Neural cell (in vitro differentiated cells): ENCODE data around the gene ANO9. TPM values are rescaled to one million over a fixed set of nuclear protein-coding genes. Genes with fewer than 3 reads are reported as not detected.

Experiments
- H2AFZ ChIP-seq: fragments of 200-600, 300-800 bp; sonication (generic), shearing (Covaris generic); 2 replicates; pipeline ENCODE4 v1.6.0; 2014; ENCODE audit warnings: low read depth, mild to moderate bottlenecking, antibody characterized with exemption, low read length, moderate library complexity
- H3F3A ChIP-seq: fragments of 200-600 bp; shearing (Covaris generic); 2 replicates; pipeline ENCODE4 v1.6.1; 2016; ENCODE audit warnings: mild to moderate bottlenecking, moderate library complexity, mixed read lengths, antibody characterized with exemption, low read length; ENCODE audit not compliant: insufficient read depth, poor library complexity, severe bottlenecking
- H3K27ac ChIP-seq: fragments of 200-600, 300-800 bp; sonication (generic), shearing (Covaris generic); 2 replicates; pipeline ENCODE4 v1.5.1; 2014; ENCODE audit warnings: mild to moderate bottlenecking, low read length, moderate library complexity
- H3K27me3 ChIP-seq: fragments of 300-800, 200-600 bp; sonication (generic), shearing (Covaris generic); 2 replicates; pipeline ENCODE4 v1.6.0; 2014; ENCODE audit warnings: mild to moderate bottlenecking, low read depth, low read length, moderate library complexity; ENCODE audit not compliant: insufficient read depth
- H3K36me3 ChIP-seq: fragments of 300-800, 200-600 bp; sonication (generic), shearing (Covaris generic); 2 replicates; pipeline ENCODE4 v1.5.1; 2014; ENCODE audit warnings: mild to moderate bottlenecking, antibody characterized with exemption, low read length, moderate library complexity; ENCODE audit not compliant: insufficient read depth
- H3K4me2 ChIP-seq: fragments of 300-800, 200-600 bp; sonication (generic), shearing (Covaris generic); 2 replicates; pipeline ENCODE4 v1.6.0; 2014; ENCODE audit warnings: mild to moderate bottlenecking, low read length
- H3K4me3 ChIP-seq: fragments of 300-800, 200-600 bp; sonication (generic), shearing (Covaris generic); 2 replicates; pipeline ENCODE4 v1.5.1; 2014; ENCODE audit warnings: mild to moderate bottlenecking, low read length, moderate library complexity
- H3K79me2 ChIP-seq: fragments of 200-600 bp; shearing (Covaris generic); replicated peaks from 2 replicates; pipeline ENCODE4 v1.6.0; 2014; ENCODE audit warnings: mild to moderate bottlenecking, low read length, moderate library complexity; ENCODE audit not compliant: insufficient read depth
- H3K9ac ChIP-seq: fragments of 300-800, 200-600 bp; sonication (generic), shearing (Covaris generic); 2 replicates; pipeline ENCODE4 v1.6.1; 2016; ENCODE audit warnings: mild to moderate bottlenecking, low read length, mixed read lengths
- H3K9me2 ChIP-seq: fragments of 200-600 bp; shearing (Covaris generic); 2 replicates; pipeline ENCODE4 v1.6.1; 2016; ENCODE audit warnings: mild to moderate bottlenecking, low read length, mixed read lengths; ENCODE audit not compliant: insufficient read depth
- H3K9me3 ChIP-seq: fragments of 200-600, 300-800 bp; sonication (generic), shearing (Covaris generic); 2 replicates; pipeline ENCODE4 v1.6.1; 2016; ENCODE audit warnings: mild to moderate bottlenecking, mixed run types, low read length, moderate library complexity, mixed read lengths
- H4K20me1 ChIP-seq: fragments of 200-600 bp; shearing (Covaris generic); 2 replicates; pipeline ENCODE4 v1.6.1; 2016; ENCODE audit warnings: mild to moderate bottlenecking, mixed run types; ENCODE audit not compliant: insufficient read depth
- EP300 ChIP-seq: fragments of 450-650 bp; conservative IDR thresholded peaks from 2 replicates; pipeline ENCODE4 v1.6.1; 2014; ENCODE audit warnings: antibody characterized with exemption, mild to moderate bottlenecking, moderate library complexity; ENCODE audit not compliant: poor library complexity, severe bottlenecking
- EZH2 ChIP-seq: fragments of 200-600, 300-800 bp; shearing (Covaris generic), sonication (generic); IDR thresholded peaks from 2 replicates; pipeline ENCODE4 v1.6.1; 2014; ENCODE audit warnings: antibody characterized with exemption, low read length, borderline replicate concordance, mild to moderate bottlenecking; ENCODE audit not compliant: insufficient read depth, poor library complexity, severe bottlenecking
- MXI1 ChIP-seq: fragments of 450-650 bp; conservative IDR thresholded peaks from 2 replicates; pipeline ENCODE4 v1.6.1; 2014; ENCODE audit warnings: antibody characterized with exemption, mild to moderate bottlenecking; ENCODE audit not compliant: poor library complexity, severe bottlenecking
- POLR2AphosphoS5 ChIP-seq: IDR thresholded peaks from 2 replicates; pipeline ENCODE4 v1.6.1; 2012
- RAD21 ChIP-seq: fragments of 450-650 bp; conservative IDR thresholded peaks from 2 replicates; pipeline ENCODE4 v1.6.1; 2014; ENCODE audit warnings: antibody characterized with exemption, mild to moderate bottlenecking, moderate library complexity
- SMC3 ChIP-seq: fragments of 450-650 bp; conservative IDR thresholded peaks from 2 replicates; pipeline ENCODE4 v1.6.1; 2014; ENCODE audit warnings: antibody characterized with exemption, mild to moderate bottlenecking, moderate library complexity; ENCODE audit not compliant: poor library complexity
- TAF1 ChIP-seq: IDR thresholded peaks from 2 replicates; pipeline ENCODE4 v1.6.1; 2012; ENCODE audit warnings: low read depth
- polyA plus RNA-seq: library from polyadenylated mRNA; depleted of rRNA; stranded (reverse); fragments of >200 nt; gene quantifications from 2 replicates; pipeline ENCODE4 v1.2.3, GENCODE V29; 2014
- TF ChIP-seq, protein P1 (sequence below): IDR thresholded peaks from 2 replicates; pipeline ENCODE4 v1.6.1; 2012; ENCODE audit warnings: borderline replicate concordance
- TF ChIP-seq, protein P2 (sequence below): fragments of 450-650 bp; IDR thresholded peaks from 2 replicates; pipeline ENCODE4 v1.5.1; 2014; ENCODE audit warnings: antibody characterized with exemption, mild to moderate bottlenecking, moderate library complexity; ENCODE audit not compliant: poor library complexity, severe bottlenecking

The ANO9 gene
- polyA plus RNA-seq, 1 donor from 2014 or later: not detected

- Histone ChIP-seq H3F3A (no peaks in the 10 kb centered on the region), H3K27me3 (no peaks in the 10 kb centered on the region), H3K79me2 (no peaks in the 10 kb centered on the region), H3K4me2 (no peak overlapping the region), H3K9me3 (no peaks in the 10 kb centered on the region), H3K9ac (no peak overlapping the region), H2AFZ (no peak overlapping the region), H4K20me1 (no peaks in the 10 kb centered on the region), H3K9me2 (no peaks in the 10 kb centered on the region), H3K36me3 (no peaks in the 10 kb centered on the region), H3K27ac (no peak overlapping the region), H3K4me3 (no peak overlapping the region)
- TF ChIP-seq TAF1: no peak
- TF ChIP-seq, protein P1, sequence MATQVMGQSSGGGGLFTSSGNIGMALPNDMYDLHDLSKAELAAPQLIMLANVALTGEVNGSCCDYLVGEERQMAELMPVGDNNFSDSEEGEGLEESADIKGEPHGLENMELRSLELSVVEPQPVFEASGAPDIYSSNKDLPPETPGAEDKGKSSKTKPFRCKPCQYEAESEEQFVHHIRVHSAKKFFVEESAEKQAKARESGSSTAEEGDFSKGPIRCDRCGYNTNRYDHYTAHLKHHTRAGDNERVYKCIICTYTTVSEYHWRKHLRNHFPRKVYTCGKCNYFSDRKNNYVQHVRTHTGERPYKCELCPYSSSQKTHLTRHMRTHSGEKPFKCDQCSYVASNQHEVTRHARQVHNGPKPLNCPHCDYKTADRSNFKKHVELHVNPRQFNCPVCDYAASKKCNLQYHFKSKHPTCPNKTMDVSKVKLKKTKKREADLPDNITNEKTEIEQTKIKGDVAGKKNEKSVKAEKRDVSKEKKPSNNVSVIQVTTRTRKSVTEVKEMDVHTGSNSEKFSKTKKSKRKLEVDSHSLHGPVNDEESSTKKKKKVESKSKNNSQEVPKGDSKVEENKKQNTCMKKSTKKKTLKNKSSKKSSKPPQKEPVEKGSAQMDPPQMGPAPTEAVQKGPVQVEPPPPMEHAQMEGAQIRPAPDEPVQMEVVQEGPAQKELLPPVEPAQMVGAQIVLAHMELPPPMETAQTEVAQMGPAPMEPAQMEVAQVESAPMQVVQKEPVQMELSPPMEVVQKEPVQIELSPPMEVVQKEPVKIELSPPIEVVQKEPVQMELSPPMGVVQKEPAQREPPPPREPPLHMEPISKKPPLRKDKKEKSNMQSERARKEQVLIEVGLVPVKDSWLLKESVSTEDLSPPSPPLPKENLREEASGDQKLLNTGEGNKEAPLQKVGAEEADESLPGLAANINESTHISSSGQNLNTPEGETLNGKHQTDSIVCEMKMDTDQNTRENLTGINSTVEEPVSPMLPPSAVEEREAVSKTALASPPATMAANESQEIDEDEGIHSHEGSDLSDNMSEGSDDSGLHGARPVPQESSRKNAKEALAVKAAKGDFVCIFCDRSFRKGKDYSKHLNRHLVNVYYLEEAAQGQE: no peak
- TF ChIP-seq, protein P2, sequence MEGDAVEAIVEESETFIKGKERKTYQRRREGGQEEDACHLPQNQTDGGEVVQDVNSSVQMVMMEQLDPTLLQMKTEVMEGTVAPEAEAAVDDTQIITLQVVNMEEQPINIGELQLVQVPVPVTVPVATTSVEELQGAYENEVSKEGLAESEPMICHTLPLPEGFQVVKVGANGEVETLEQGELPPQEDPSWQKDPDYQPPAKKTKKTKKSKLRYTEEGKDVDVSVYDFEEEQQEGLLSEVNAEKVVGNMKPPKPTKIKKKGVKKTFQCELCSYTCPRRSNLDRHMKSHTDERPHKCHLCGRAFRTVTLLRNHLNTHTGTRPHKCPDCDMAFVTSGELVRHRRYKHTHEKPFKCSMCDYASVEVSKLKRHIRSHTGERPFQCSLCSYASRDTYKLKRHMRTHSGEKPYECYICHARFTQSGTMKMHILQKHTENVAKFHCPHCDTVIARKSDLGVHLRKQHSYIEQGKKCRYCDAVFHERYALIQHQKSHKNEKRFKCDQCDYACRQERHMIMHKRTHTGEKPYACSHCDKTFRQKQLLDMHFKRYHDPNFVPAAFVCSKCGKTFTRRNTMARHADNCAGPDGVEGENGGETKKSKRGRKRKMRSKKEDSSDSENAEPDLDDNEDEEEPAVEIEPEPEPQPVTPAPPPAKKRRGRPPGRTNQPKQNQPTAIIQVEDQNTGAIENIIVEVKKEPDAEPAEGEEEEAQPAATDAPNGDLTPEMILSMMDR: no peak
- TF ChIP-seq MXI1: no peak
- no peak for TF ChIP-seq RAD21
- TF ChIP-seq EZH2: no peak
- no peak for TF ChIP-seq POLR2AphosphoS5
- TF ChIP-seq SMC3: no peak
- no peak for TF ChIP-seq EP300
Measured at GRCh38 chr11:405954-406795, 35.6 kb downstream of the ANO9 start.

DNA sequence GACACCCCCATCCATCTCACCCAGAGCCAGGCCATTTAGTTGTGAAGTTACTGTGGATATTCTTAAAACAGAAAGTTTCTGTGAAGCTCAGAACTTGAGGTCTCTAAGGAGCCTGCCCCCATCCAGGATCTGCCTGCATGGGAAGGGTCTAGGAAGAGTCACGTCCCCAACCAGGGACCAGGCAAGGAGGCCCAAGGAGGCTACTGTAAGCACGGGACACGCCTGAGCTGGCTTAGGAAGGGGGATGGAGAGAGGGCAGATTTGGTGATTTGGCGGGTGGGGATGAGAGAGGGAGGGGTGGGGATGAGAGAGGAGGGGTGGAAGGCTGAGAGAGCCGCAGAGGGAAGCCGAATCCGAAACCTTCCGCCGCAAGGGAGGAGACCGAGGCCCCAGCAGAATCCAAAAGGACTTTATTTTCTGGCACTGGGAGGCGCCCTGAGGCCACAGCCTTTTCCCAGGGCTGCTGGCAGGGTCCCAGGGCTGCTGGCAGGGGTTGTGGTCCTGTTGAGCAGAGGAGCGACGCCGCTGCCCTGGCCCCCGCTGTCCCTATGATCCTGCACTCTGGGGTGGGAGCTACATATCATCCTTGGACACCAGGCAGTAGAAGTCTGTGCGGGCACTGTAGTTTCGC, 36.4 kb downstream of the ANO9 start:
- Histone ChIP-seq H3K9ac (no peak overlapping the region), H4K20me1 (no peaks in the 10 kb centered on the region), H2AFZ (no peak overlapping the region), H3K36me3 (no peaks in the 10 kb centered on the region), H3K27ac (no peak overlapping the region), H3K9me3 (no peaks in the 10 kb centered on the region), H3K79me2 (no peaks in the 10 kb centered on the region), H3K4me2 (no peak overlapping the region), H3F3A (no peaks in the 10 kb centered on the region), H3K4me3 (no peak overlapping the region), H3K9me2 (no peaks in the 10 kb centered on the region), H3K27me3 (no peaks in the 10 kb centered on the region)
- no peak for TF ChIP-seq TAF1
- TF ChIP-seq, protein P1: no peak
- no peak for TF ChIP-seq RAD21
- no peak for TF ChIP-seq EZH2
- TF ChIP-seq POLR2AphosphoS5: no peak
- TF ChIP-seq, protein P2: no peak
